HepG2 (cell line): ENCODE measurements around the gene TLK1. TPM values are rescaled to one million over a fixed set of nuclear protein-coding genes. Genes with fewer than 3 reads are reported as not detected.

Experiments used
- ARID3A ChIP-seq: IDR thresholded peaks from 2 replicates; pipeline ENCODE4 v1.6.1; 2012; ENCODE audit warnings: low read depth, low read length, improper control_type of control experiment
- ASH2L ChIP-seq: fragments of 300-600, 200-600 bp; sonication (generic); IDR thresholded peaks from 2 replicates; pipeline ENCODE4 v1.7.0; 2017; ENCODE audit warnings: low read depth, mild to moderate bottlenecking, moderate library complexity, mixed read lengths, low read length; ENCODE audit not compliant: insufficient read length
- ATF6 ChIP-seq: sonication (generic); formaldehyde crosslinking; conservative IDR thresholded peaks from 2 replicates; pipeline ENCODE4 v1.4.0; 2020; ENCODE audit warnings: missing genetic modification reagents
- HNF4A ChIP-seq: sonication (generic); formaldehyde crosslinking; IDR thresholded peaks from 2 replicates; pipeline ENCODE4 v1.4.0; 2020; ENCODE audit warnings: missing genetic modification reagents
- NR0B2 ChIP-seq: sonication (generic); formaldehyde crosslinking; IDR thresholded peaks from 2 replicates; pipeline ENCODE4 v1.4.0; 2020; ENCODE audit warnings: mild to moderate bottlenecking, missing genetic modification reagents
- PAXIP1 ChIP-seq: sonication (generic); formaldehyde crosslinking; conservative IDR thresholded peaks from 2 replicates; pipeline ENCODE4 v1.4.0; 2020; ENCODE audit warnings: mild to moderate bottlenecking, missing genetic modification reagents, moderate library complexity
- PITX1 ChIP-seq: sonication (generic); formaldehyde crosslinking; IDR thresholded peaks from 2 replicates; pipeline ENCODE4 v1.5.1; 2020; ENCODE audit warnings: mild to moderate bottlenecking, missing genetic modification reagents
- POGK ChIP-seq: sonication (generic); formaldehyde crosslinking; conservative IDR thresholded peaks from 2 replicates; pipeline ENCODE4 v1.8.0; 2022; ENCODE audit warnings: mild to moderate bottlenecking, moderate library complexity, missing genetic modification reagents
- ZMYM2 ChIP-seq: sonication (generic); formaldehyde crosslinking; IDR thresholded peaks from 2 replicates; pipeline ENCODE4 v1.8.0; 2022; ENCODE audit warnings: mild to moderate bottlenecking, missing genetic modification reagents
- ZMYM4 ChIP-seq: sonication (generic); formaldehyde crosslinking; IDR thresholded peaks from 2 replicates; pipeline ENCODE4 v1.8.1; 2023; ENCODE audit warnings: mild to moderate bottlenecking, missing genetic modification reagents
- ZNF331 ChIP-seq: sonication (generic); formaldehyde crosslinking; IDR thresholded peaks from 2 replicates; pipeline ENCODE4 v1.4.0; 2020; ENCODE audit warnings: missing genetic modification reagents
- ZNF503 ChIP-seq: sonication (generic); formaldehyde crosslinking; IDR thresholded peaks from 2 replicates; pipeline ENCODE4 v1.4.0; 2020; ENCODE audit warnings: missing genetic modification reagents
- ZNF510 ChIP-seq: sonication (generic); formaldehyde crosslinking; IDR thresholded peaks from 2 replicates; pipeline ENCODE4 v1.4.0; 2020; ENCODE audit warnings: low read depth, mild to moderate bottlenecking, missing genetic modification reagents
- ZNF773 ChIP-seq: sonication (generic); formaldehyde crosslinking; IDR thresholded peaks from 2 replicates; pipeline ENCODE4 v1.4.0; 2020; ENCODE audit warnings: missing genetic modification reagents, borderline replicate concordance
- polyA plus RNA-seq, 8 experiments: library from polyadenylated mRNA; depleted of rRNA in 3 of 8; stranded (reverse) in 7 of 8; unstranded in 1 of 8; fragments of >200 nt; fragmentation: Illumina TruSeq in 4 of 8; extraction: Trizol in 4 of 8; gene quantifications; 2 replicates each; pipeline versions ENCODE4 v1.2.1 to v1.2.3, GENCODE V29; 2011 to 2016; ENCODE audit warnings: low read depth in 4 of 8, missing spikeins in 1 of 8, mixed read lengths in 1 of 8; ENCODE audit not compliant: insufficient read depth in 1 of 8
- total RNA-seq, 5 experiments: library from RNA; depleted of rRNA; stranded (reverse); fragments of >200 nt; fragmentation: Illumina TruSeq; extraction: Trizol; gene quantifications; 2 replicates each; pipeline ENCODE4 v1.2.3, GENCODE V29; 2016; ENCODE audit warnings: low read depth in 1 of 5

TLK1 gene
- total and polyA plus RNA-seq, 2 of the 13 experiments (the other 11 are each of a cell fraction or from before 2014, with no cell fraction given) = 16.8 to 28.7 TPM

- 0 out of 2 replicates have a peak, but pooled peaks have one; percentile 22 for TF ChIP-seq PITX1 (CRISPR knock-in tag)
- peak; percentile 29; the same call in 1 of the 2 replicates for TF ChIP-seq ARID3A
- TF ChIP-seq ZMYM4 (CRISPR knock-in tag) = peak; percentile 61; the same call in 1 of the 2 replicates
- peak; percentile 31 for TF ChIP-seq ZNF331 (CRISPR knock-in tag)
- TF ChIP-seq ZNF510 = no peak
- TF ChIP-seq ZNF503 (CRISPR knock-in tag) = peak; percentile 73
- no peak for TF ChIP-seq ATF6
- TF ChIP-seq POGK = no peak; the same call in 1 of the 2 replicates
- 0 out of 2 replicates have a peak, but pooled peaks have one; percentile 24 for TF ChIP-seq HNF4A (CRISPR knock-in tag)
- TF ChIP-seq NR0B2 (CRISPR knock-in tag) = no peak
- TF ChIP-seq ZNF773 (CRISPR knock-in tag) = no peak
- TF ChIP-seq ASH2L = peak; percentile 79
- peak; percentile 84 for TF ChIP-seq PAXIP1
- peak; percentile 34; the same call in 1 of the 2 replicates for TF ChIP-seq ZMYM2
These were observed 5.8 kb upstream of the TLK1 start (continued) for GRCh38 chr2:171166328-171166983.
